Hepatocyte (in vitro differentiated cells): ENCODE results near the gene C3orf38. TPM values are rescaled to one million over a fixed set of nuclear protein-coding genes. Genes with fewer than 3 reads are reported as not detected.

ENCODE experiments used
- DNase-seq: peaks from one replicate; pipeline ENCODE4 v3.0.0-alpha.2; 2016; ENCODE audit warnings: low spot score
- H2AFZ ChIP-seq: fragments of 200-600 bp; sonication (generic); 2 replicates; pipeline ENCODE4 v1.6.0; 2016; ENCODE audit warnings: antibody characterized with exemption, mild to moderate bottlenecking
- H3K27ac ChIP-seq: fragments of 200-600 bp; sonication (generic); 2 replicates; pipeline ENCODE4 v1.5.1; 2016; ENCODE audit warnings: mild to moderate bottlenecking
- H3K27me3 ChIP-seq: fragments of 200-600 bp; sonication (generic); 2 replicates; pipeline ENCODE4 v1.6.1; 2016
- H3K36me3 ChIP-seq: fragments of 200-600 bp; sonication (generic); replicated peaks from 2 replicates; pipeline ENCODE4 v1.5.1; 2016; ENCODE audit warnings: low read depth; ENCODE audit not compliant: insufficient read depth
- H3K4me1 ChIP-seq: fragments of 200-600 bp; sonication (generic); 2 replicates; pipeline ENCODE4 v1.5.1; 2016; ENCODE audit warnings: mild to moderate bottlenecking, moderate library complexity; ENCODE audit not compliant: insufficient read depth
- H3K4me2 ChIP-seq: fragments of 200-600 bp; sonication (generic); 2 replicates; pipeline ENCODE4 v1.6.0; 2016
- H3K4me3 ChIP-seq: fragments of 200-600 bp; sonication (generic); 2 replicates; pipeline ENCODE4 v1.5.1; 2016; ENCODE audit warnings: mild to moderate bottlenecking
- H3K79me2 ChIP-seq: fragments of 200-600 bp; sonication (generic); 2 replicates; pipeline ENCODE4 v1.6.0; 2017; ENCODE audit warnings: mild to moderate bottlenecking
- H3K9me2 ChIP-seq: fragments of 200-600 bp; sonication (generic); replicated peaks from 2 replicates; pipeline ENCODE4 v1.6.0; 2017; ENCODE audit warnings: mild to moderate bottlenecking; ENCODE audit not compliant: insufficient read depth
- H3K9me3 ChIP-seq: fragments of 200-600 bp; sonication (generic); 2 replicates; pipeline ENCODE4 v1.5.1; 2016; ENCODE audit warnings: low read depth, mild to moderate bottlenecking
- H4K20me1 ChIP-seq: fragments of 200-600 bp; sonication (generic); 2 replicates; pipeline ENCODE4 v1.6.0; 2016; ENCODE audit warnings: mild to moderate bottlenecking; ENCODE audit not compliant: insufficient read depth, poor library complexity, severe bottlenecking
- EZH2 ChIP-seq: fragments of 200-600 bp; sonication (generic); IDR thresholded peaks from 2 replicates; pipeline ENCODE4 v1.6.1; 2016; ENCODE audit warnings: antibody characterized with exemption, mild to moderate bottlenecking, borderline replicate concordance
- EZH2phosphoT487 ChIP-seq: fragments of 200-600 bp; sonication (generic); IDR thresholded peaks from one replicate; pipeline ENCODE4 v1.6.1; 2018; ENCODE audit warnings: antibody characterized with exemption, mild to moderate bottlenecking, low read depth, moderate library complexity; ENCODE audit not compliant: unreplicated experiment, severe bottlenecking
- WGBS: methylation state at CpG from one replicate; pipeline ENCODE4 v1.1.6; 2016; ENCODE audit warnings: low lambda C conversion rate; ENCODE audit errors: missing lambda C conversion rate; 5-methylcytosine and 5-hydroxymethylcytosine counted together
- polyA plus RNA-seq: library from polyadenylated mRNA; unstranded; fragments of >200 nt; fragmentation: Nextera tagmentation; extraction: Ambion mirVana; gene quantifications from 2 replicates; pipeline ENCODE4 v1.2.1, GENCODE V29; 2016
- total RNA-seq: library from RNA; depleted of rRNA; stranded (reverse); fragments of >200 nt; gene quantifications from 2 replicates; pipeline ENCODE4 v1.2.3, GENCODE V29; 2014
- TF ChIP-seq, protein P1 (sequence below): fragments of 200-600 bp; sonication (generic); IDR thresholded peaks from 2 replicates; pipeline ENCODE4 v1.5.1; 2016; ENCODE audit warnings: antibody characterized with exemption, mild to moderate bottlenecking; ENCODE audit not compliant: poor library complexity

Gene C3orf38
- total and polyA plus RNA-seq, 2 experiments from 2014 or later = 15.3 to 35.5 TPM

DNA sequence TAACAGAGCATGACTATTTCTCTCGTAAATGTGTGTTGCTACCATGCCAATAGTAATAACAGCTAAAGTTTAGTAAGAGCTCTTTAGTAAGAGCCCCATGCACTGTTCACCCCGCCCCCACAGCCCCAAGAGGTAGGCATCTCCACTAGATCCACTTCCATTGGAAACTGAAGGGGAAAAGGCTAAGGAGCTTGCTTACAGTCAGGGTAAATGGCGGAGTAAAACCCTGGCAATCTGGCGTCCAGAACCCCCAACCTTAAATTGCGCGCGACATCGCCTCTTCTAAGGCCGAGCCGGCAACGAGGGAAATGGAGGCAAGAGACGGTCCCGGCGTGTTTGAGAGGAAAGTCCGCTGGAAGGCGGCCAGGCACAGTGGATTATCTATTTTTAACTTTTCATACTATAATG lies 654 bp upstream of the C3orf38 start:
- peak overlapping the region; percentile 52 for H3K4me3 ChIP-seq
- peak overlapping the region; percentile 95 for H2AFZ ChIP-seq
- H3K27ac ChIP-seq = peak overlapping the region; percentile 90
- H4K20me1 ChIP-seq = peaks cover 8% of the 10 kb centered on the region
- 2% methylated on average over 16 of the region's 16 CpGs for WGBS
- H3K4me2 ChIP-seq = peak overlapping the region; percentile 79
- H3K79me2 ChIP-seq = peaks cover 53% of the 10 kb centered on the region
- no peaks in the 10 kb centered on the region for H3K36me3 ChIP-seq
- no peaks in the 10 kb centered on the region for H3K9me2 ChIP-seq
- TF ChIP-seq EZH2phosphoT487 (no peak), EZH2 (no peak)
- TF ChIP-seq, protein P1, sequence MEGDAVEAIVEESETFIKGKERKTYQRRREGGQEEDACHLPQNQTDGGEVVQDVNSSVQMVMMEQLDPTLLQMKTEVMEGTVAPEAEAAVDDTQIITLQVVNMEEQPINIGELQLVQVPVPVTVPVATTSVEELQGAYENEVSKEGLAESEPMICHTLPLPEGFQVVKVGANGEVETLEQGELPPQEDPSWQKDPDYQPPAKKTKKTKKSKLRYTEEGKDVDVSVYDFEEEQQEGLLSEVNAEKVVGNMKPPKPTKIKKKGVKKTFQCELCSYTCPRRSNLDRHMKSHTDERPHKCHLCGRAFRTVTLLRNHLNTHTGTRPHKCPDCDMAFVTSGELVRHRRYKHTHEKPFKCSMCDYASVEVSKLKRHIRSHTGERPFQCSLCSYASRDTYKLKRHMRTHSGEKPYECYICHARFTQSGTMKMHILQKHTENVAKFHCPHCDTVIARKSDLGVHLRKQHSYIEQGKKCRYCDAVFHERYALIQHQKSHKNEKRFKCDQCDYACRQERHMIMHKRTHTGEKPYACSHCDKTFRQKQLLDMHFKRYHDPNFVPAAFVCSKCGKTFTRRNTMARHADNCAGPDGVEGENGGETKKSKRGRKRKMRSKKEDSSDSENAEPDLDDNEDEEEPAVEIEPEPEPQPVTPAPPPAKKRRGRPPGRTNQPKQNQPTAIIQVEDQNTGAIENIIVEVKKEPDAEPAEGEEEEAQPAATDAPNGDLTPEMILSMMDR = no peak
- H3K4me1 ChIP-seq = no peaks in the 10 kb centered on the region
- no peak for DNase-seq
- no peaks in the 10 kb centered on the region for H3K9me3 ChIP-seq
- no peaks in the 10 kb centered on the region for H3K27me3 ChIP-seq

DNA sequence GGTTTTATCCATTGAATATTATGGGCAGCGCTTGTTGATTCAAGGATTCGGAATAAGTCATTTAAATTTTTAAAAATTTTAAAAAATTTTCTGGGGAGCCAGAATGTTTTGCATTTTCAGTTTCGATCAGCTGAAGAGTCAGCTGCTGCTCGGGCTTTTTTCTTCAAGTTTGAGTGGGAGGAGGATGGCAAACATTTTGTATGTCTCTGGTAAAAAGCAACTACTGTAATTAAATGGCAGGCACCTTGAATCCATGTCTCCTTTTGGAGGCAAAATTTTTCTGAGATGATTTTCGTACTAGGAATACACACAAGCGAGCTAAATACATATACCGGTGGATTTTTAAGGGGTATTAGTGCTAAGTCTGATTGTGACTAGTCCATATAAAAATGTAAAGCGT lies 612 bp downstream of the C3orf38 start:
- peak overlapping the region; percentile 79 for H3K4me2 ChIP-seq
- H2AFZ ChIP-seq = peak overlapping the region; percentile 95
- TF ChIP-seq EZH2phosphoT487 (no peak), EZH2 (no peak)
- TF ChIP-seq, protein P1 = no peak
- 0% methylated on average over 8 of the region's 8 CpGs for WGBS
- H3K9me3 ChIP-seq = no peaks in the 10 kb centered on the region
- peaks cover 64% of the 10 kb centered on the region for H3K79me2 ChIP-seq
- no peaks in the 10 kb centered on the region for H3K9me2 ChIP-seq
- H3K4me1 ChIP-seq = no peaks in the 10 kb centered on the region
- H3K4me3 ChIP-seq = peak overlapping the region; percentile 52
- peak overlapping the region; percentile 90 for H3K27ac ChIP-seq
- peak; percentile 7 for DNase-seq
- H3K27me3 ChIP-seq = no peaks in the 10 kb centered on the region
- no peaks in the 10 kb centered on the region for H3K36me3 ChIP-seq
- peaks cover 8% of the 10 kb centered on the region for H4K20me1 ChIP-seq

DNA sequence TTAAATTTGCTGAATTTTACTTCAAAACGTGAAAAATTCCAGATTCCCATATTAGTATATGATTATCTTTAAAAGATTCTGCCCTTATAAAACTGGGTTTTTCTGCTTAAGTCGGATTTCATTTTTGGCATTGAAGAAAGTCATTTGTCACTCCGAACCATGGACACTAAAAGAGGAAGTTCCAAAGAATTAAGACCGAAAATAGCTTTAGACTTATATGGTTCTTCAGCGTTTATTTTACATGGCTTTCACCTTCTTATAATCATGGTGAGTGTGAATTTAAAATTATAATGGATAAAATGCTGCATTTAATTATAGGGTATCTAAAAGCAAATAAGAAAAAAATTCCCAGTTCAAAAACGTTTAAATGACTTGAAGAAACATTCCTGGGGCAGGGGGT lies 1.0 kb downstream of the C3orf38 start:
- peaks cover 8% of the 10 kb centered on the region for H4K20me1 ChIP-seq
- TF ChIP-seq EZH2phosphoT487 (no peak), EZH2 (no peak)
- peaks cover 67% of the 10 kb centered on the region for H3K79me2 ChIP-seq
- no peaks in the 10 kb centered on the region for H3K9me2 ChIP-seq
- H3K27me3 ChIP-seq = no peaks in the 10 kb centered on the region
- 1% methylated on average over 6 of the region's 6 CpGs for WGBS
- peak overlapping the region; percentile 52 for H3K4me3 ChIP-seq
- H3K9me3 ChIP-seq = no peaks in the 10 kb centered on the region
- DNase-seq = no peak
- peak overlapping the region; percentile 90 for H3K27ac ChIP-seq
- no peaks in the 10 kb centered on the region for H3K36me3 ChIP-seq
- peak overlapping the region; percentile 79 for H3K4me2 ChIP-seq
- peak overlapping the region; percentile 95 for H2AFZ ChIP-seq
- H3K4me1 ChIP-seq = no peaks in the 10 kb centered on the region

DNA sequence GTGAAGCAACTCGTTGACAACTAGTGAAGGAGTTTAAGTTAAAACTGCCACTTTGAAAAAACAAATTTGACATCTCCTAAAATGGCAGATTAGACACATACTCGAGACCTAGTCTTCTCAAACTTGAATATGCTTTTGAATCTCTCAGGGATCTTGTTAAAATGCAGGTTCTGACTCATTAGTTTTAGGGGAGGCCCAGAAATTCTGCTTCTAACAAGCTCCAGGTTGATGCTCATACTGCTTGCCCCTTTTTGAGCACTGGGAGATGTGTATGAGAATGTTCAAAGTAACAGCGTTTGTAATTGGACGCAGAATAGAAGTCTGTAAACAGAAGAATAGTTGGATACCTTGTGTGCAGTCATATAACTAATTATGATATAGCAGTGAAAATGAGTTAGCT lies 1.6 kb downstream of the C3orf38 start:
- Histone ChIP-seq H3K9me3 (no peaks in the 10 kb centered on the region), H3K36me3 (no peaks in the 10 kb centered on the region), H3K9me2 (no peaks in the 10 kb centered on the region), H3K27ac (no peak overlapping the region), H3K4me3 (peak overlapping the region; percentile 52), H3K79me2 (peaks cover 73% of the 10 kb centered on the region), H4K20me1 (peaks cover 8% of the 10 kb centered on the region), H3K27me3 (no peaks in the 10 kb centered on the region), H2AFZ (no peak overlapping the region), H3K4me2 (peak overlapping the region; percentile 79), H3K4me1 (no peaks in the 10 kb centered on the region)
- DNase-seq = no peak
- WGBS = 55% methylated on average over 4 of the region's 4 CpGs
- TF ChIP-seq EZH2 (no peak), EZH2phosphoT487 (no peak)
- TF ChIP-seq, protein P1 = no peak
